Measurements from ENCODE around the gene LRRC75A. TPM values are rescaled to one million over a fixed set of nuclear protein-coding genes. Genes with fewer than 3 reads are reported as not detected.
A peak's percentile ranks its signal among the peaks of the same experiment; 100 is the strongest.

LRRC75A gene
- total and polyA plus RNA-seq, 2 donors (not counting 1 experiment from before 2014, with no cell fraction given), result 2.0 to 3.4 TPM

DNA sequence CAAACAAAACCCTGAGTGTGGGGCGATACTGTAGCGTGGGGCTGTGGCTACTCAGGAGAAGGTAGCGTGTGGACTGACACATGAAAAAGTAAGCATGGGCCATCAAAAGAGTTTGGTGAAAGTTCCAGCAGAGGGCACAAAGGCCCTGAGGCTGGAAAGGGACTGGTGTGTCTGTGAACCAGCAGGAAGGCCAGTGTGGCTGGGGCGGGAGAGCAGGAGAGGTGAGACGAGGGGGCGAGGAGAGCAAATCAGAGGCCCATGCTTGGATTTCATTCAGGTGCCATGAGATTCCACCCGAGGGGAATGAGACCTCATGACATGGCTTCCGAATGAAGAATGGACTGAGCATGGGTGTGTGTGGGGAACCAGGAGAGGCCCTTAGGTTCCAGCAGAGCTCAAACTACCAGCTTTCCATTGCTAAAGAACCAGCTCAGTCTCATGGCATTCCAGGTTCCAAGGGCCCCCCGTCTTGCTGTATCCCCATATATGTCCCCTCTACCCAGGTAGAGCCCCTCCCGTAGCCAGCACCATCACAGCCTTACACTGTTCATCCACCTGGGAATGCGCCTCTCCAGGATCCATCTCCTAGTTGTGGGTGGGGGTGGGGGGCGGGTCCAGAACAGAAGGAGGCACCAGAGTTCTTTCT, 45.5 kb downstream of the LRRC75A start:
- Histone ChIP-seq H3K4me1 (ENCODE audit: control insufficient read depth in 2 of 2, insufficient read depth in 2 of 2, low read length in 2 of 2) (peaks cover 0 to under 1% of the 10 kb centered on the region in 2 donors), H3K79me2 (ENCODE audit: control insufficient read depth, insufficient read depth, low read length) (peaks cover 22% of the 10 kb centered on the region), H4K20me1 (ENCODE audit: control insufficient read depth, insufficient read depth, low read length, poor library complexity, severe bottlenecking) (peaks cover 50% of the 10 kb centered on the region), H3K4me2 (replicated peaks; ENCODE audit: low read depth, low read length, poor library complexity, severe bottlenecking) (no peak overlapping the region), H3K27me3 (replicated peaks in 1 of 4; ENCODE audit: control extremely low read depth in 1 of 4, control insufficient read depth in 3 of 4, insufficient read depth in 4 of 4, low read length in 3 of 4) (no peaks in the 10 kb centered on the region), H3K36me3 (replicated peaks in 1 of 2; ENCODE audit: control extremely low read depth in 1 of 2, control insufficient read depth in 1 of 2, extremely low read depth in 1 of 2, insufficient read depth in 2 of 2, low read length in 1 of 2) (peaks cover 8 to 53% of the 10 kb centered on the region in 2 experiments), H2AFZ (ENCODE audit: insufficient read depth, low read depth, low read length, poor library complexity, severe bottlenecking) (no peak overlapping the region), H3K27ac (ENCODE audit: low read length in 2 of 2) (no peak overlapping the region), H3K4me3 (ENCODE audit: control extremely low read depth in 1 of 5, extremely low read depth in 1 of 5, insufficient read depth in 1 of 5, low read depth in 2 of 5, low read length in 4 of 5) (no peak overlapping the region), H3K9ac (ENCODE audit: low read length) (no peak overlapping the region), H3K9me3 (ENCODE audit: control extremely low read depth in 1 of 3, control insufficient read depth in 2 of 3, insufficient read depth in 1 of 3, low read length in 2 of 3) (no peaks in the 10 kb centered on the region)
- ATAC-seq (ENCODE audit: low read depth), result no peak
- intact Hi-C loops (cut with micrococcal nuclease), result no loop called here
- H3K4me1 Mint-ChIP-seq, result peaks cover 9% of the 10 kb centered on the region
- WGBS (ENCODE audit: insufficient coverage), result 94% methylated on average over 8 of the region's 12 CpGs
- H3K9me3 Mint-ChIP-seq (ENCODE audit: insufficient read depth), result no peaks in the 10 kb centered on the region
- no peak overlapping the region for H3K4me3 Mint-ChIP-seq
- no peaks in the 10 kb centered on the region for H3K27me3 Mint-ChIP-seq
- TF ChIP-seq, protein P1, sequence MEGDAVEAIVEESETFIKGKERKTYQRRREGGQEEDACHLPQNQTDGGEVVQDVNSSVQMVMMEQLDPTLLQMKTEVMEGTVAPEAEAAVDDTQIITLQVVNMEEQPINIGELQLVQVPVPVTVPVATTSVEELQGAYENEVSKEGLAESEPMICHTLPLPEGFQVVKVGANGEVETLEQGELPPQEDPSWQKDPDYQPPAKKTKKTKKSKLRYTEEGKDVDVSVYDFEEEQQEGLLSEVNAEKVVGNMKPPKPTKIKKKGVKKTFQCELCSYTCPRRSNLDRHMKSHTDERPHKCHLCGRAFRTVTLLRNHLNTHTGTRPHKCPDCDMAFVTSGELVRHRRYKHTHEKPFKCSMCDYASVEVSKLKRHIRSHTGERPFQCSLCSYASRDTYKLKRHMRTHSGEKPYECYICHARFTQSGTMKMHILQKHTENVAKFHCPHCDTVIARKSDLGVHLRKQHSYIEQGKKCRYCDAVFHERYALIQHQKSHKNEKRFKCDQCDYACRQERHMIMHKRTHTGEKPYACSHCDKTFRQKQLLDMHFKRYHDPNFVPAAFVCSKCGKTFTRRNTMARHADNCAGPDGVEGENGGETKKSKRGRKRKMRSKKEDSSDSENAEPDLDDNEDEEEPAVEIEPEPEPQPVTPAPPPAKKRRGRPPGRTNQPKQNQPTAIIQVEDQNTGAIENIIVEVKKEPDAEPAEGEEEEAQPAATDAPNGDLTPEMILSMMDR (IDR thresholded peaks at IDR 0.05), result no peak
- TF ChIP-seq EZH2 (IDR thresholded peaks at IDR 0.05; ENCODE audit: borderline replicate concordance, insufficient read depth, low read depth, low read length, poor library complexity, severe bottlenecking), result no peak
- ChIA-PET POLR2A (interaction anchor here (0.7 kb wide), 1 partner anchor 11 kb away, joined by 12 read pairs; no protein-coding TSS in a partner anchor), CTCF (no interaction called here)
- DNase-seq, result no peak
- peak overlapping the region; percentile 46 for H3K27ac Mint-ChIP-seq

DNA sequence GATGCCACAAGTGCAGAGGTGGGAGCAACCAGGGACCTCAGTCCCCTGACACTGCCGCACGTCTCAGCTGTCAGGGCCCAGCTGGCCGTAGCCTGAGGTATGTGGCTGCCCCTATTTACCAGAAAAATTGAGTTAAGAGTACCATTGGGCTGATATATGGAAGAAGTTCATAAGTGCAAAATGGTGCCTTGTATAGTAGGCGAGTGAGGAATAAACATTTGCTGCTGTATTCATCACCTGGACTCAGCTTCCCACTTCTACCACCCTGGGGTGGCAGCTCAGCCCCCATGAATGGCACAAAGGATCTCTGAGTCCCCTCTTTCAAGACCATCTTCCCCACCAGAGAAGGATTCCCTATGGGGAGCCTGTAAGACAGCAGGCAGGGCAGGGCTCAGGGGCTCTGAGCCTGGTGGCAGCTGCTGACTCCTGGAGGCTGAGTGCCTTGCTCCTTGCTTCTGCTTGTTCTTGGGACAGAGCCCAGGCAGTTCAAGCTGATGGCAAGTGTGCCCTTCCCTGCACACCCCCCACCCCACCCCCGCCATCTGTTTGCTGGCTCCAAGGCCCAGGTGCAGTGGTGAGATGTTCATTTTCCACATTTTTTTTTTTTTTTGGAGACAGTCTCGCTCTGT, 47.6 kb downstream of the LRRC75A start:
- H3K4me3 Mint-ChIP-seq, result no peak overlapping the region
- ATAC-seq (ENCODE audit: low read depth) (no peak), DNase-seq (no peak)
- Histone ChIP-seq H3K36me3 (replicated peaks in 1 of 2; ENCODE audit: control extremely low read depth in 1 of 2, control insufficient read depth in 1 of 2, extremely low read depth in 1 of 2, insufficient read depth in 2 of 2, low read length in 1 of 2) (peaks cover 8 to 60% of the 10 kb centered on the region in 2 experiments), H3K4me2 (replicated peaks; ENCODE audit: low read depth, low read length, poor library complexity, severe bottlenecking) (no peak overlapping the region), H2AFZ (ENCODE audit: insufficient read depth, low read depth, low read length, poor library complexity, severe bottlenecking) (no peak overlapping the region), H3K79me2 (ENCODE audit: control insufficient read depth, insufficient read depth, low read length) (peaks cover 42% of the 10 kb centered on the region), H3K9me3 (ENCODE audit: control extremely low read depth in 1 of 3, control insufficient read depth in 2 of 3, insufficient read depth in 1 of 3, low read length in 2 of 3) (no peaks in the 10 kb centered on the region), H3K9ac (ENCODE audit: low read length) (no peak overlapping the region), H3K4me1 (ENCODE audit: control insufficient read depth in 2 of 2, insufficient read depth in 2 of 2, low read length in 2 of 2) (peaks cover 12 to 21% of the 10 kb centered on the region in 2 donors), H3K27me3 (replicated peaks in 1 of 4; ENCODE audit: control extremely low read depth in 1 of 4, control insufficient read depth in 3 of 4, insufficient read depth in 4 of 4, low read length in 3 of 4) (no peaks in the 10 kb centered on the region), H3K4me3 (ENCODE audit: control extremely low read depth in 1 of 5, extremely low read depth in 1 of 5, insufficient read depth in 1 of 5, low read depth in 2 of 5, low read length in 4 of 5) (no peak overlapping the region), H3K27ac (ENCODE audit: low read length in 2 of 2) (no peak overlapping the region), H4K20me1 (ENCODE audit: control insufficient read depth, insufficient read depth, low read length, poor library complexity, severe bottlenecking) (peaks cover 51% of the 10 kb centered on the region)
- ChIA-PET CTCF (no interaction called here), POLR2A (no interaction called here)
- 100% methylated on average over 3 of the region's 6 CpGs for WGBS (ENCODE audit: insufficient coverage)
- TF ChIP-seq EZH2 (IDR thresholded peaks at IDR 0.05; ENCODE audit: borderline replicate concordance, insufficient read depth, low read depth, low read length, poor library complexity, severe bottlenecking), result no peak
- TF ChIP-seq, protein P1 (IDR thresholded peaks at IDR 0.05), result no peak
- H3K4me1 Mint-ChIP-seq, result peaks cover 28% of the 10 kb centered on the region
- H3K27ac Mint-ChIP-seq, result no peak overlapping the region
- no peaks in the 10 kb centered on the region for H3K27me3 Mint-ChIP-seq
- H3K9me3 Mint-ChIP-seq (ENCODE audit: insufficient read depth), result no peaks in the 10 kb centered on the region
- intact Hi-C loops (cut with micrococcal nuclease), result no loop called here

All from B cell (primary cell).